Superior temporal gyrus (tissue), 1 donor: ENCODE data around the gene EIF2AK2.
"Not testable (repeated sequence)": the region's sequence is repeated elsewhere in the genome, so short reads cannot be mapped to it uniquely, and the experiment has no call there.

Experiments used
- DNase-seq: peaks from one replicate; pipeline ENCODE4 v3.0.0-alpha.2; 2016; ENCODE audit errors: extremely low spot score

EIF2AK2 gene

DNA sequence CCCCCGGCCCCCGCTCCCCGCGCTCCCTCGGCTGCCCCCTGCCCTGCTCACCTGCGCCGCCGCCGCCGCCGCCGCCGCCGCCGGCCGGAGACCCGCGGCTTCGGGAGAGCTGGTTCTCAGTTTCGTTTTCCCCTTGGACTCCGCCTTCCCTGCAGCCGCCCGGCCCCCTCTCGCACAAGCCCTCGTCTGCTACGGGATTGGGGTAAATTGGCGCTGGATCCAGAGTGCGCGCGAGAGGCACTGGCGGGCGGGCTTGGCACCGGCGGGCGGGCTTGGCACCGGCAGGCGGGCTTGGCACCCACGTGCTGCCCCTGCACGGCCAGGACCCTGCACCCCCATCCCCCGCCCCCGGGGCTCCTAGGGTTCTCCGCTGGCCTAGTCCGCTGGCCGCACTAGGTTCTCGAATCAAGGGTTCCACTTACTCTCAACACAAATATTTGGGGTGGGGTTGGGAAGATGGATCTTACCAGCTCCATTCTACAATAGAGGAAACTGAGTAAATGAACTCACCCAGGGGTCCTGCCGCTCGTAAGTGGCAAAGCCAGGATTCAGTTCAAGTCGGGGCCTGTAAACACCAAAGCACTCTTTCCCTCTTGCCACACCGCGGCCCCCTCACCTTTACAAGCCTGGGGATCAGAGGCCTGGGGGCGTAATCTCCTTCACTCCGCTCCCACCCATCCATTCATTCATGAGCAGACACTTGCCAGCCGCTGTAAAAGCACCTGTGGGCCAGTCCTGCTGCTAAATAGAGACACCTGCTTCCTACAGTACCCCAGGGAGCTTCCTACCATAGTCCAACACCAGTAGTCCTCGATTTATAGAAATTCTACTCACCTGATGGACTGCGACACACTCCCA, at the start of gene EIF2AK2:
EIF2AK2 (minus strand) TSS at position 124 of the 858 bp plus-strand sequence. CDS start 9,174 bp downstream, outside the sequence.
- peak; percentile 53 for DNase-seq

DNA sequence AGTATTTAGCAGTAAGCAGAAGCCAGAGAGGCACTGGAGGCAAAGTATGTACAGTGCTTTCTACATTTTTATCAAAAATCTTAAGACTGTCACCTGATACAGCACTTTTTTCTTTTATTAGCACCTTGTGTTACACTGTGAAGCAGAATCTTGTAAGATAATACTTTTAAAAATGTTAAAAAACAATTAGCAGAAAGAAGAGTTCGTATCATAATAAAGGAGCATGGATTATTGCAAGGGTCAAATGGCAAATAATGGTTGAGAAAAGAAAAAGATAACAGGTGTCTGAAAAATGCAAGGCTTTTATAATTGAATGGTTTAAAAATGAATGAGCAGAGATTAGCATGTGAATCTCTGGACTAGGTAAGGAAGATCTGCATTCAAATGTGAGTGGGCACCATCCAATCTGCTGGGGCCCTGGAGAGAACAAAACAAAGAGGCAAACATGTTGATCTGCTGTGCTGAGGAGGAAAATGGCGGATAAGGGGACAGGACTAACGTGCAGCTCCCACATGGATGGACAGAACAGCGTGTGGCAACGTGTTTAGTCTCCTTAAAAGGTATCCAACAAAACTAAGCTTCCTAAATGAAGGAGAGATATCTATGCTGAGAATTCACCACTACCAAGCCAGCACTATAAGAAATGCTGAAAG, 49.0 kb upstream of the EIF2AK2 start:
- DNase-seq = no peak

DNA sequence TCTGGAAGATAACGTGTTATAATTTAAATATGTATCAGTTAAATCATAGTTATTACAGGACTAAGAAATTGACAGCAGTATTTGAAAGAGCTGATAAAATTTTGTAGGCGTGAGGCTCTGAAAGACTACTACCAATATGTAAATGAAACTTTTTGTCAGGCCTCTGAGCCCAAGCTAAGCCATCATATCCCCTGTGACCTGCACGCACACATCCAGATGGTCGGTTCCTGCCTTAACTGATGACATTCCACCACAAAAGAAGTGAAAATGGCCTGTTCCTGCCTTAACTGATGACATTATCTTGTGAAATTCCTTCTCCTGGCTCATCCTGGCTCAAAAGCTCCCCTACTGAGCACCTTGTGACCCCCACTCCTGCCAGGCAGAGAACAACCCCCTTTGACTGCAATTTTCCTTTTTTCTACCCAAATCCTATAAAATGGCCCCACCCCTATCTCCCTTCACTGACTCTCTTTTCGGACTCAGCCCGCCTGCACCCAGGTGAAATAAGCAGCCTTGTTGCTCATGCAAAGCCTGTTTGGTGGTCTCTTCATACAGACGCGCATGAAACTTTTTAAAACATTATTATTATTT, 48.4 kb upstream of the EIF2AK2 start:
- not testable (repeated sequence) for DNase-seq

DNA sequence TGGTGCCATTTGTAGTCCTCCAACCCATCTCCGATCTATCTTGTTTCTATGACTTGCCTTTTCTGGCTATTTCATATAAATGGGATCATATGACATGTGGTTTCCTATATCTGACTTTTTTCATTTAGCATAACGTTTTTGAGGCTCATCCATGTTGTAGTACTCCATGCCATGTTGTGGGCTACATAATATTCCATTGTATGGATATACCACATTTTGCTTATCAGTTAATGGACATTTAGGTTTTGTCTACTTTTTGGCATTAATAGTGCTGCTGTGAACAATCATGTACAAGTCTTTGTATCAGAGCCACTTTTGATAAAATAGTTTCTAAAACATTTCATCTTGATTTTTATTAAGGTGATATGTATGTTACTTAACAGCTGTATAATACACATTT, 46.9 kb upstream of the EIF2AK2 start:
- no peak for DNase-seq

DNA sequence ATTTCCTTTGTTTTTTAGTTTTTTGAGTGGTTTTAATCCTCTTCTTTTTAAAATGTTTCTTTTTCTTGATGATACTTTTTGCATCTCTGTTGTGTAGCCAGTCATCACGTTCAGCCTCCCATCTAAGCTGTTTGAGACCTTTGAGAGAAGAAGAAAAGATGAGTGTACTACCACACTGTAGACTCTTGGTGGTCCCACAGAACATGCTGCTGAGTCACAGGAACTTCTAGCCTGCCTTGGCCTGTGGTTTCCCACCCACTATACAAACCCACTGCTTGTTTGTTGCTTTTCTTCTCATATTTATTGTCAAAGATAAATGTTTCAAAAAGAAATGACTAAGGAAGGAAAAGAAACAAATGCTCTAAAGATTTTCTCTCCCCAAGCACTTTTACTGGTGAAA, 45.0 kb upstream of the EIF2AK2 start:
- no peak for DNase-seq

DNA sequence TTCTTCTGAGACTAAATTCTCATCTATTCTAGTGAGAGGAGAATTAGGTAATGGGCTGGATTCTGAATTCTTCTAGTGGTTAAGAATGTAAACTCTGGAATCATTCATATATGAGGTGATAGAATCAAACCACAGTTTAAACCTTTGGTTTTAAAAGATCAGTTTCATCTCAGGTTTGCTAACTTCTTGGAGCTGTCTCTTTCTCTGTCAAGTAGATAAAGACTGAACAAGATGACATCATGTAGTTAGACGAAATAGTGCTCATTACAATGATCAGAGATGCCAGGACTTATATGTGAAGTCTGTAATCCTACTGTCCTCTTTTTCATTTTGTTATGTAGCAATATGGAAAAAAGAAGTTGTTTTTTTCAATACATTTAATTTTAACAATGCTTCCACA, 44.4 kb upstream of the EIF2AK2 start:
- DNase-seq = no peak

DNA sequence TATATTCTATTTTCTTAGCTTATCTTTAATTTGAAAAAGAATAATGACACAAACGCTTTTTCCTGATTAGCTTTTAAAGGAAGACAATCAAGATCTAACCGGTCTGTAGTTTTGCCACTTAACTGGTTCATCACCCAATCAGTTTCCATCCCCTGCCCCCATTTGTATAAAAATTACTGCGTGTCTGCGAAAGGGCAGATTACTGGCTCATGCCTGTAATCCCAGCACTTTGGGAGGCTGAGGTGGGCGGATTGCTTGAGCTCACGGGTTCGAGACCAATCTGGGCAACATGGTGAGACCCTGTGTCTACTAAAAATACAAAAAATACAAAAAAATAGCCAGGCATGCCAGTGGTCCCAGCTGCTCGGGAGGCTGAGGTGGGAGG, 41.9 kb upstream of the EIF2AK2 start:
- no peak for DNase-seq

DNA sequence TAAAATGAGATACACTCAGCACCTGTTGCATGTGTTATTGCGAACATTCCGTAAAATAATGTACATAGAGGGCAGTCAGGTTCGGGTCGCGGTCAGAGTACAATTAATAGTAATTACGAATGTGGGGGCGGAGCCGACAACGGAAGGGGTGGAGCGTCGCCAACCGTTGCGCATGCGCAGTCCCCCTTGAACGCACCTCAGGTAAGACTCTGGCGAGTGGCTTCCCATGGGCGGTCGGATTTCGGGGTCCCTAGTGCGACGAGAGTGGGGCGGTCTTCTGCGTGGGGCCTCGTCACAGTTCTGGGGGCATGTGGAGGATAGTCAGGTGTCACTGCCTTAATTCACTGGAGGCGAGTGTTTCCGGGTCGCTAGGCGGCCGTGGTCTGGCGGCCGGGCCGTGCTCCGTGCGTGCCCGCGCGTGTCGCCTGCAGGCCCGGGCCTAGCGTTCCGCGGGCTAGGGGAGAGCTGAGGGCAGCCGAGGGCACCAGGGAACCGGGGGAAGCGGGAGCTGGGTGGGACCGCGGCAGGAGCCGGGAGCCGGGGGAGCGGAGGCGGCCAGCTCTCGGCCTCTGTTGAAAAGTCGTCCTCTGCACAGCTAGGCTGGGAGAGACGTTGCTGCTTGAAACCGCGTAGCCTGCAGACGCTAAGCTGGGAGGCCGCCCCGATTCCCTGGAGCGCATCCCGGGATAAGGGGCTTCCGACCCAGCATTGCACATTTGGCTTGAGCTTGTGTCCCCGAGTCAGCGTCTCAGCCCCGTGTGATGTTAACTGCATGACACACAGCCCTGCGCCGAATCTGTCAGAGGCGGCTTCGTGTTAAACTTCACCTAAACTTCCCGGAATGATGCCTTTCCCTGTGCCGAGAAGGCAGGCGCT, 39.8 kb upstream of the EIF2AK2 start, which contains the start of gene CEBPZOS:
CEBPZOS (plus strand) TSS at position 177 of the 876 bp plus-strand sequence. CDS start 3,209 bp downstream, outside the sequence.
- peak; percentile 89 for DNase-seq

DNA sequence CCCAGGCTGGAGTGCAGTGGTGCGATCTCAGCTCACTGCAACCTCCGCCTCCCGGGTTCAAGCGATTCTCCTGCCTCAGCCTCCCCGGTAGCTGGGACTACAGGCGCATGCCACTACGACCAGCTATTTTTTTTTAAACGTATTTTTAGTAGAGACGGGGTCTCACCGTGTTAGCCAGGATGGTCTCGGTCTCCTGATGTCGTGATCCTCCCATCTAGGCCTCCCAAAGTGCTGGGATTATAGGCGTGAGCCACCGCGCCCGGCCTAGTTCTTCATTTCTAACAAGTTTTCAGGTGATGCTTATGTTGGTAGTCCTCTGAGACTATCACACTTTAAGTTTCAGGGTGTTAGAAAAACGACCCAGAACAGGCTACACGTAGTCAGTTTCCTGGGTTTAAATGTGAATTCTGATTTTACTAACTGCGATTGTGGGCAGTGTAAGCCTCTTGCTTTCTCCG, 39.1 kb upstream of the EIF2AK2 start:
- DNase-seq = not testable (repeated sequence)

DNA sequence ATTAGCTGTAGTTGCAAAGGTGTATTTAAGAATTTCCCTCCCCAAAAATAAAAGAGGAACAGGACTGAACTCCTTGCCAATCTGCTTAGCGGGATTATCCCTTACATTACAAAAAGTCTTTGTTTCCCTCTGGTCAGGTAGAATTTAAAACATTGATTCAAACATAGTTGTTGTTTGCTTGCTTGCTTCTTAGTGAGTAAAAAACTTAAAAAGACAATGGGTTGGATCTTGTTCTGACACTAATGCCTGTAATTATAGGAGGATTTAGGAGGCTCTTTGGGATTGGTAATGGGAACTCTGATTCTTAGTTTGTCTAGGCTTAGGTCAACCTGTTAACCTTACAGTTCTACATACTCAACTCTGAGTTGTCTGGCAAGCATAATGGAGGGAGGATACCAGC, 35.8 kb upstream of the EIF2AK2 start:
- no peak for DNase-seq

DNA sequence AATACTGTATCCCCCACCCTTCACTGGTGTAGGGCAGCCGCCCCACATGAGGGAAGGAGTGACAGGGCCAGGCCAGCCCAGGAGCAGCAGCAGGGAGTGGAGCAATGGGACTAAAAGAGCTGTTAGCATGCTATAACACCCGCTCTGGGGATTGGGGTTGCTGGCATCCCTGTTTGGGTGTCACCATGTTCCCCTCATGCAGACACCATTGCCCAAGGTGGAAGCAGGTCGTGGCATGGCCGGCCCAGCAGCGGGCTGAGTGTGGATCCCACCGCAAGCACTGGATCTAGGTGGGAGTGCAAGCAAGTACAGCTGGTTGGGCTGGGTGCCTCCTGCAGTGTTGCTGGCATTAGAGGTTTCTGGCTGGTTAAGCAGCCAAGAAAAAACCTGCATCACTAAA, 35.0 kb upstream of the EIF2AK2 start:
- DNase-seq = no peak

DNA sequence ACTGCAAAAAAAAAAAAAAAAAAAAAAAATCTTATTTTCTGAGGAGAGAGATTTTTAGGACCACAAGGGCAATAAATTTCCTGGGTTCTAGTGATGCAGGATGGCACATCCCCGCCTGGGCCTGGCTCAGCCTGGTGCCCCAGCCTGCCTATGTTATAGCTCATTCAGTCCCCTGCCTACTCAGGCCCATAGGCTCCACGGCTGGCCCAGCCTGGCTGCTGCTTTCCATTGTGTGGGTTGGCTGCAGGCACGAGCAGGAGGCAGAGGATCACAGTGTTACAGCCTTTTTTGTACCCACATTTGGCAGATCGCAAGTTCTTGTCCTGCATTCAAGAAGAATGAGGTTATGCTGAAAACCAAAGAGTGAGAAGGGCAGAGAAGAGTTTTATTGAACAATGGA, 34.5 kb upstream of the EIF2AK2 start:
- DNase-seq = no peak

DNA sequence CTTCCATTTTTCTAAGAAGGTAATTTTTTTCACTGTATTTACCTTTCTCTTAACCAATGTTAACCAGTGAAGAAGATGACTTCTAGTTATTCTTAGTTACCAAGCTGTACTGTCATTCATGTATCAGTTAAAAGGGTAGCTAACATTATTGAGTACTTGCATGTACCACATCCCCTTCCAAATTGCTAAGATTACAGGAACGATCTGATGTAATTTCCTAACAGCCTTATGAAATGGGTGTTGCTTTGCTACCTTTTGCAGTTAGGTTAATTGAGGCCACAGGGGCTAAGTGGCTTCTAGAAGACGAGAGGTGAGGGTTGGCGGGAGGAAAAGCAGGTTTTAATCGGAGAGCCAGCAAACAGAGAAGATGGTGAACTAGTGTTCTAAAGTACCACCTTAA, 33.5 kb upstream of the EIF2AK2 start:
- DNase-seq = no peak

DNA sequence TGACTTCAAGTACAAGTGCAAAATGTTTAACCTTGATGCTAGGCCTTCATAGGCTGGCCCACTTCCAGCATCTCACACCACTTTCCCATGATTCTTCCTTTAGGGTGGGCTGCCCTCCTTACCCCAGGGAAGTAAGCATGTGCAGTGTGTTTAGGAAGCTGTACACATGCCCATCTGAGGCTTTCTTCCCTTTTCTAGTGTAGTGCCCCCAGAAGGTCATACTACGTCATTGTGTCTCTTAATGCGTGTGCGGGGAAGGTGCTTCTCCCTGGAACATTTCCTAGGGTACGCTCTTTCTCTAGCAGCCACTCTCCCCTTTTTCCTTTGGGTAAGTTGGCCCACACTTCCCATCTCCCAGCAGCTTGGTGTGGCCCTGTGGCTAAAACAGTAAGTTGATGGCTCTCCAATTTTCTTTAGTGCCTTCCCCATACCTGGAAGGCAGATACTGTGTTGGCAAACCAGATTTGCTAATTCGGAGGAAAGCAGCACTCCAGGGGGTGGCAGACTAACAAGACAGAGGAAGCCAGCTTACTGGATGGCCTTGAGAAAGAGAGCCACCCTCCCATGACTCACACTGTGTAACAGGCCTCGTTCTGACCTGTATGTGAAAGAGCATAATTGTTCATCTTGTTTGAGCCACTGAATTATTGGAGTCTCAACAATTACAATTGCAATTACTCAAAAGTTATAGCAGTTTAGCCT, 32.8 kb upstream of the EIF2AK2 start:
- DNase-seq = no peak

DNA sequence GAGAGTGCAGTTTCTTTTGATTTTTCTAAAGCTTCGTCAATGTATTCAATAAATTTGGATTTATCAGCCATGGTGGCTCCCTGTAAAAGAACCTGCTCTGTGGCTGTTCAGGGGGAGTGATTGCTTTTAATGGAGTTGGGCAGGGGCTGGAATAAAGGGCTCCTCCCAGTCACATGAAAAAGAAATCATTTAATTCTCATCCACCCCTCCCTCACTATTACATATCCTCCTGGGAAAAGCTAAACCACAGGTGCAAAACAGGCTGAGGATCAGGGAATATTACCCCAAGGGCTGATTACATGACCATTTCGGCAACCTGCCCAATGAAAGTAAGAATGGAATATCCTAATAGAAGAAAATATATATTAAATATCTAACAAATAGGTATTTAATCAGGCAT, 31.8 kb upstream of the EIF2AK2 start, which contains the start of gene SULT6B1:
SULT6B1 (minus strand) TSS at position 101 of the 400 bp plus-strand sequence; CDS start at position 71, 30 bp downstream.
- DNase-seq = no peak

DNA sequence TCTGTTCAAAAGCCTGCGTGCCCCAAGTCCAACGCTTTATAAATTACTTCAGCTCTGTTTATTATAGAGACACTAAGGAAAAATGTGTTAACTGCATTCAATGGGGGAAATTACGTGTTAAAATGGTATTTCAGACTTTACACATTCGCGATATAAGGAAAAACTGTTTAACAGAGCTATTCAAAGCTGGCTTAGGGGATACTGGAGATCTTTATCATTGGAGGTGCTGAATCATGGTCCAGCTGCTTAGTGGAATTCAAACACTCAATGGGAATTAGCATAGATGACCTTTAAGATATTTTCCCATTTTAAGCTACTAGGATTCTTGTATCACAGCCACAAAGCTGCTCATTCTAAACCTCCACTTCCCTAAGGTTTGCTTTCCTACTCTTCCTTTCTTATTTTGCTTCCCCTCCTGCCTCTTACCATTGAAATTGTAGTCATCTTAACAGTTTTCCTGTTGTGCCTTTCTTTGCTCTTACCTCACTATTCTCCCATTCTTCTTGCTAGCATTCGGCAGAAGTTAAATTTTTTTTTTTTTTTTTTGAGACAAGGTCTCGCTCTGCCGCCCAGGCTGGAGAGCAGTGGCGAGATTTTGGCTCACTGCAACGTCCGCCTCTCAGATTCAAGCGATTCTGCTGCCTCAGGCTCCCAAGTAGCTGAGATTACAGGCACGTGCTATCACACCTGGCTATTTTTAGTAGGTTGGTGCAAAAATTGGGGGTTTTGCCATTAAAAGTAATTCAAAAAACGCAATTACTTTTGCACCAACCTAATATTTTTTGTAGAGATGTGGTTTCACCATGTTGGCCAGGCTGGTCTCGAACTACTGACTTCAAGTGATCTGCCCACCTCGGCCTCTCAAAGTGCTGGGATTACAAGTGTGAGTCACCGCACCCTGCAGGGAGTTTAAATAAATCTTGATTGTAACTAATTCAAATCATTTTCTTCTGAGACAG, 25.2 kb upstream of the EIF2AK2 start:
- no peak for DNase-seq

DNA sequence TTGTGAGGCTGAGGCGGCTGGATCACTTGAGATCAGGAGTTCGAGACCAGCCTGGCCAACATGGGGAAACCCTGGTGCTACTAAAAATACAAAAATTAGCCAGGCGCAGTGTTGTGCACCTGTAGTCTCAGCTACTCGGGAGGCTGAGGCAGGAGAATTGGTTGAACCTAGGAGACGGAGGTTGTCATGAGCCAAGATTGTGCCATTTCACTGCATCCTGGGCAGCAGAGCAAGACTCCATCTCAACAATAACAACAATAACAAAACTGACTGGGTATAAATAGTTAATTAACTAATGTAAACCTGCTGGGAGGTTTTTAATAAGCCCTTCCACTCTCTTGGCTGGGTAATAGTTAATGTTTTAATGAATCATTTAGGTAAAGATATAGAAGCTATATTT, 23.9 kb upstream of the EIF2AK2 start:
- no peak for DNase-seq

DNA sequence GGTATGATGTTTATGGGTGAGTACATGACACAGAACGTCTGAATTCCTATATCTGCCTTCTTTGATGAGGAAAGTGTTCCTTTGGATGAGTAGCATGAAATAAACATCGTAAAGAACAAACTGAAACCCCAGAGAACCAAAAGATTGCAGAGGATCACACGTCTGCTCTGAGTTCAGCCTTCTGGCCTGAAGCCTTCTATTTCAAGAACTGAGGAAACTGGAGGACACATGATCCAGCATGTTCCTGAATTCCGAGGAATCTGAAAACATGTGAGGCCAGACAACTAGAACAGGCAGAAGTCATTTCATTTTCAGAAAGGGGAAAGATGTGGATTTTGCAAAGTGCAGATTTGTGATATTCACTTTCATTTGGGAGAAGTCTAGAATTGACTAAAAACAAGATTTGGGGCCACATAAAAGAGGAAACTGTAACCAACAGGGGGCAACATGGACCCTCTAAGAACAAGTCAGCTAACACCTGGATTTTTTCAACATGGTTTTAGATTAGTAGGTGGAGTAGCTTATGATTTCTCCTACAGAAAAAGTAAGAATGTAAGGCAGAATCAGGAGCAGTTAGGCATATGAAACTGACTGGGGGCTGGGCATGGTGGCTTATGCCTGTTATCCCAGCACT, 23.3 kb upstream of the EIF2AK2 start:
- DNase-seq = no peak

DNA sequence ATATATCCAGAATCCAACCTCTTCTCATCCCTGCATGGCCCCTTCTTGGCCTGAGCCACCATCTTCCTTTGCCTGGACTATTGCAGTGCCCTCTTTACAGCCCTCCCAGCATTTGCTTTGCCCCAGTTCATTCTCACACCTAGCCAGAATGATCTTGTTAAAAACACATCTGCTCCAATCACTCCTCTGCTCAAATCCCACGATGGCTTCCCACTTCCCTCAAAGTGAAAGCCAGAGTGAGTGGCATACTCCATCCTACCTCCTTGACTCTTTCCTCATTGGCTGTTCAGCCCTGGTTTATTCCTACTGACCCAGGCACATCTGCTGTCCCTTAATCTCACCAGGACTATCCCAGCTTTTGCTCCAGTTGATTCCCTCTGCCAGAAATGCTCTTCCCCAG, 17.0 kb upstream of the EIF2AK2 start:
- DNase-seq = no peak
